GM12874 (cell line): ENCODE results near the gene DYNLRB2.

Experiments
- CTCF ChIP-seq: IDR thresholded peaks from 2 replicates; pipeline ENCODE4 v1.5.1; 2011; ENCODE audit warnings: low read depth, mild to moderate bottlenecking, control low read depth, low read length, moderate library complexity; ENCODE audit not compliant: insufficient read depth

DYNLRB2 gene

GRCh38 chr16:80586476-80586875 lies 45.7 kb downstream of the DYNLRB2 start:
- no peak for TF ChIP-seq CTCF

DNA sequence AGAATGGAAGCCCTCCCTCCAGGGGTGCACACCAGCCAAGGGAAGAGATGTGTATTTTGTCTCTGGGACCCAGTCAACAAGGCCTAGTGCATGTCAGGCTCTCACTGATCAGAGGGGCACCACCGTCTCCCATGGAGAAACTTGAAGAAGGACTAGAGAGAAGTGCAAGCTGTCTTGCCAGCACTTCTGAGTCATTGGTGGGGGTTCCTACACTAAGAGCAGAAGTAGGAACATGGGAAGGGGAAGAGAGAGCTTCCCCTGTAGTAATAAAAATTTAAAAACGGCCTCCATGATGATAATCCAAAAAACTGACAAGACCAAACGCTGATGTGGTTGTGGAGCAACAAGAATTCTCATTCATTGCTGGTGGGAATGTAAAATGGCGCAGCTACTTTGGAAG lies 46.3 kb downstream of the DYNLRB2 start:
- no peak for TF ChIP-seq CTCF

- TF ChIP-seq CTCF: no peak
Measured at GRCh38 chr16:80591071-80591915, 50.5 kb downstream of the DYNLRB2 start.

DNA sequence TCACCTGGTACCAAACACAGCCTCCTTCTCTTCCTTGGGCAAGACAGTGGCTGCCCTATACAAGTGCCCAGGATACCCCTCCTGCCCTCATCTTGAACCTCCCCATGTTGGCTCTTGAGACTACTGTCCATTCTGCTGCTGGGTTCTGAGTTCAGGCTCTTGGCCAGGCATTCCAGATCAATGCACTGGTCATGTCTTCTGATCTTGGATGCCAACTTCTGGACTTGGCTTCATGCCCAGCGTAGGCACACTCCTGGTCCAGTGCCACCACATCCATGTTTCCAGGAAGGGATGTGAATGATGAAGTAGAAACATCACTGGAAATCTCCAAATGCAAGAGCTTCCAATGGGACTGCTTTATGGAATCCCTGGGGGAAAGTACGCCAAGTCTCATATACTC lies 51.5 kb downstream of the DYNLRB2 start:
- no peak for TF ChIP-seq CTCF

DNA sequence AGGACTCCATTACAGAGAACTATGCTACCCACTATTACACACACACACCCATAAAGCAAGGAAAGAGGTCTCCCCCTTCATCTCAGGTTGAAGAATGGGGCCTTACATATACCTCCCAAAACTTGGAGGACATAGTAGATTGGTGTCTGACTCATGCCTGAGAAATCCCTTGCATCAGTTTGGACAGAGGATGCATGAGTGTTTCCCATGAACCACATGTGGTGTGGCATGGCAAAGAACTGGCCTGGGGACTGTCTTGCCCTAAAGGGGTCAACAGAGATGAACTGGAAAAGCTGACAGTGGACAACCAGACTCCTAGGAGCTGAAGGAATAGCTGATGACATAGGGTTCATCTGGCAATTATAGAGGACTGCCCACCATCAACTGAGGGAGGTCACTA lies 54.0 kb downstream of the DYNLRB2 start:
- TF ChIP-seq CTCF: no peak

GRCh38 chr16:80596507-80597207 lies 55.9 kb downstream of the DYNLRB2 start:
- no peak for TF ChIP-seq CTCF

DNA sequence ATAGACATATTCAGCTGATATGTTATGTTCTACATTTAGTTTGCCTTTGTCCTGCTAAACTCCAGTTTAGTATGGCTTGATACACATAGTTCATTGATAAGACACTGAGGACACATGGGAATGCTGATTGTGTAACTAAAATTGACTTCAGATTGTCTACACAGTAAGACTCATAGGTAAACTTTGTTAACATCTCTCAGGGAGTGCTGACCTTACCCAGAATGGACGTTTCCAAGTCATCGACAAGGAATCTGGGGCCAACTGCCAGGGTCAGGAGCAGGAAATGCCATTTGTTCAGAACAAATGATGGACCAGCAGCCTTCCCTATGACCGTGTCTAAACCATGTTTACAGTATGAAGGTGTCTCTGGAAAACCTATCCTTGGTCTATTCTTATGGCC lies 58.7 kb downstream of the DYNLRB2 start:
- no peak for TF ChIP-seq CTCF
